Endothelial cell of umbilical vein (primary cell): ENCODE results near the gene EIF3I. TPM values are rescaled to one million over a fixed set of nuclear protein-coding genes. Genes with fewer than 3 reads are reported as not detected.

ENCODE experiments used
- BruUV-seq: library from RNA; stranded (reverse); fragments of 400-500 nt; replicated peaks from 2 replicates; lab custom pipeline; 2021; lab: Mats Ljungman, UMichigan
- CTCF ChIA-PET: fragments of 300-600, 350-600 bp; sonication (Branson Sonifier 250); formaldehyde crosslinking; loops from one replicate; lab custom pipeline; 2021; ENCODE audit warnings: antibody characterized with exemption, inconsistent platforms; lab: Charles Lee
- POLR2A ChIA-PET: fragments of 300-600, 350-600 bp; sonication (Branson Sonifier 250); formaldehyde crosslinking; loops from one replicate; lab custom pipeline; 2021; ENCODE audit warnings: antibody characterized with exemption, inconsistent platforms; lab: Charles Lee
- DNase-seq: peaks from one replicate; pipeline ENCODE4 v3.0.0-alpha.2; 2011; ENCODE audit warnings: low read depth, low spot score
- FAIRE-seq: peaks from 2 replicates; lab custom pipeline; 2011; peaks lifted over from hg19 to GRCh38; lab: Jason Lieb, UNC
- H2AFZ ChIP-seq: 2 replicates; pipeline ENCODE4 v1.6.0; 2012; ENCODE audit warnings: low read depth, low read length, control low read depth, inconsistent platforms
- H3K27ac ChIP-seq: 2 replicates; pipeline ENCODE4 v1.5.1; 2011; ENCODE audit warnings: low read depth, mild to moderate bottlenecking, control low read depth, low read length, moderate library complexity; ENCODE audit not compliant: insufficient read depth
- H3K27me3 ChIP-seq, 2 experiments: 2 replicates each; pipeline versions ENCODE4 v1.6.0 to v1.6.1; 2011; ENCODE audit warnings: low read length in 2 of 2, mixed read lengths in 1 of 2; ENCODE audit not compliant: control insufficient read depth in 2 of 2, insufficient read depth in 2 of 2
- H3K36me3 ChIP-seq, 2 experiments: 2 replicates in 1 of 2; 3 replicates in 1 of 2; pipeline ENCODE4 v1.5.1; 2011; ENCODE audit warnings: low read length in 2 of 2, mild to moderate bottlenecking in 1 of 2, moderate library complexity in 1 of 2; ENCODE audit not compliant: control insufficient read depth in 2 of 2, insufficient read depth in 2 of 2; ENCODE audit errors: extremely low read depth in 1 of 2
- H3K4me1 ChIP-seq: 3 replicates; pipeline ENCODE4 v1.5.1; 2011; ENCODE audit warnings: mild to moderate bottlenecking, low read length; ENCODE audit not compliant: control insufficient read depth, insufficient read depth; ENCODE audit errors: extremely low read depth
- H3K4me2 ChIP-seq: 2 replicates; pipeline ENCODE4 v1.6.1; 2011; ENCODE audit warnings: low read length, control low read depth, mixed read lengths; ENCODE audit not compliant: insufficient read depth
- H3K4me3 ChIP-seq, 3 experiments: fragments of 200-600 bp in 1 of 3; sonication (generic), shearing (Covaris generic) in 1 of 3; replicated peaks in 1 of 3; 2 replicates each; pipeline ENCODE4 v1.5.1; 2011 to 2016; ENCODE audit warnings: control low read depth in 3 of 3, low read length in 3 of 3, mild to moderate bottlenecking in 2 of 3, inconsistent platforms in 1 of 3, low read depth in 1 of 3, moderate library complexity in 1 of 3; ENCODE audit not compliant: insufficient read depth in 1 of 3
- H3K79me2 ChIP-seq: 2 replicates; pipeline ENCODE4 v1.6.0; 2012; ENCODE audit warnings: low read length, inconsistent platforms; ENCODE audit not compliant: control insufficient read depth, insufficient read depth
- H3K9ac ChIP-seq: replicated peaks from 2 replicates; pipeline ENCODE3; 2011; ENCODE audit warnings: low read length, control low read depth; ENCODE audit not compliant: insufficient read depth; ENCODE audit errors: extremely low read depth
- H3K9me1 ChIP-seq: replicated peaks from 3 replicates; pipeline ENCODE4 v1.6.0; 2011; ENCODE audit warnings: mild to moderate bottlenecking, low read length; ENCODE audit not compliant: control insufficient read depth, insufficient read depth; ENCODE audit errors: extremely low read depth
- H3K9me3 ChIP-seq: replicated peaks from 2 replicates; pipeline ENCODE4 v1.5.1; 2012; ENCODE audit warnings: low read length, inconsistent platforms; ENCODE audit not compliant: control insufficient read depth, insufficient read depth
- H4K20me1 ChIP-seq: replicated peaks from 2 replicates; pipeline ENCODE3; 2011; ENCODE audit warnings: mild to moderate bottlenecking, low read length; ENCODE audit not compliant: control insufficient read depth, insufficient read depth; ENCODE audit errors: extremely low read depth
- EZH2 ChIP-seq: IDR thresholded peaks from 2 replicates; pipeline ENCODE4 v1.6.1; 2012; ENCODE audit warnings: borderline replicate concordance, low read depth, mild to moderate bottlenecking, moderate library complexity, low read length, inconsistent platforms; ENCODE audit not compliant: severe bottlenecking
- FOS ChIP-seq: IDR thresholded peaks from 2 replicates; pipeline ENCODE4 v1.6.1; 2011; ENCODE audit warnings: mild to moderate bottlenecking, low read length, moderate library complexity, borderline replicate concordance; ENCODE audit not compliant: insufficient read depth
- GATA2 ChIP-seq: IDR thresholded peaks from 2 replicates; pipeline ENCODE4 v1.7.0; 2011; ENCODE audit warnings: low read depth, mild to moderate bottlenecking, moderate library complexity, mixed read lengths, low read length; ENCODE audit not compliant: insufficient read length, insufficient read depth
- JUN ChIP-seq: IDR thresholded peaks from 2 replicates; pipeline ENCODE4 v1.6.1; 2011; ENCODE audit warnings: borderline replicate concordance, low read depth; ENCODE audit not compliant: insufficient read length, insufficient read depth
- MAX ChIP-seq: IDR thresholded peaks from 2 replicates; pipeline ENCODE4 v1.6.1; 2011; ENCODE audit not compliant: insufficient read depth, insufficient read length
- MYC ChIP-seq: IDR thresholded peaks from one replicate; pipeline ENCODE4 v1.6.1; 2011; ENCODE audit warnings: mild to moderate bottlenecking, low read depth, low read length
- POLR2A ChIP-seq: IDR thresholded peaks from 2 replicates; pipeline ENCODE4 v1.6.1; 2012; ENCODE audit warnings: low read depth, mild to moderate bottlenecking, control low read depth, low read length
- POLR2AphosphoS5 ChIP-seq: IDR thresholded peaks from 2 replicates; pipeline ENCODE4 v1.6.1; 2012; ENCODE audit warnings: low read depth, mild to moderate bottlenecking, control low read depth, low read length, moderate library complexity; ENCODE audit not compliant: insufficient read depth
- dilution Hi-C: fragments of 300-500 bp; cut with MboI; formaldehyde crosslinking; loops from one replicate; pipeline ENCODE4 v1.15.0; 2019; ENCODE audit warnings: low sequenced_read_pairs; ENCODE audit not compliant: extremely low pct_ligation_motif_present
- intact Hi-C: fragments of 100-400 bp; cut with micrococcal nuclease; formaldehyde crosslinking; loops from one replicate; pipeline ENCODE4 v1.10.0; 2022
- polyA plus RNA-seq, 4 experiments: library from polyadenylated mRNA; depleted of rRNA in 3 of 4; stranded (reverse) in 3 of 4; unstranded in 1 of 4; fragments of >200 nt; gene quantifications; 2 replicates each; pipeline versions ENCODE4 v1.2.1 to v1.2.3, GENCODE V29; 2011 to 2012; ENCODE audit warnings: missing spikeins in 1 of 4
- total RNA-seq: library from RNA; stranded (reverse); gene quantifications from 2 replicates; pipeline ENCODE4 v1.2.3, GENCODE V29; 2021
- TF ChIP-seq, protein P1 (sequence below), 2 donors: IDR thresholded peaks; 1 replicate in 1 of 2; 2 replicates in 1 of 2; pipeline ENCODE4 v1.5.1; 2011; ENCODE audit warnings: low read length in 2 of 2, mild to moderate bottlenecking in 2 of 2, moderate library complexity in 2 of 2, control low read depth in 1 of 2, inconsistent platforms in 1 of 2, low read depth in 1 of 2; ENCODE audit not compliant: insufficient read depth in 1 of 2; ENCODE audit errors: extremely low read depth in 1 of 2

EIF3I gene
- total and polyA plus RNA-seq, 2 donors (not counting 3 experiments of a cell fraction or from before 2014, with no cell fraction given) = 186 to 331 TPM

GRCh38 chr1:32198237-32199042 lies 23.8 kb upstream of the EIF3I start:
- no peaks in the 10 kb centered on the region for H4K20me1 ChIP-seq
- H3K36me3 ChIP-seq = peaks cover 17 to 32% of the 10 kb centered on the region in 2 experiments
- DNase-seq (no peak), FAIRE-seq (no peak)
- peak; percentile 32 for TF ChIP-seq POLR2AphosphoS5
- TF ChIP-seq JUN = no peak
- no peak for TF ChIP-seq MYC
- no peak for TF ChIP-seq MAX
- H3K9ac ChIP-seq = no peak overlapping the region
- dilution Hi-C loops (no loop called here), intact Hi-C loops (no loop called here)
- H2AFZ ChIP-seq = no peak overlapping the region
- no peaks in the 10 kb centered on the region for H3K9me3 ChIP-seq
- H3K79me2 ChIP-seq = no peaks in the 10 kb centered on the region
- H3K4me2 ChIP-seq = no peak overlapping the region
- H3K9me1 ChIP-seq = no peaks in the 10 kb centered on the region
- H3K4me1 ChIP-seq = peaks cover 12% of the 10 kb centered on the region
- H3K27me3 ChIP-seq = no peaks in the 10 kb centered on the region
- no peak overlapping the region for H3K4me3 ChIP-seq
- H3K27ac ChIP-seq = no peak overlapping the region
- no TSS peak for BruUV-seq
- ChIA-PET POLR2A (no interaction called here), CTCF (interaction anchor here (0.9 kb wide), 1 partner anchor 9 kb away, joined by 3 read pairs; no protein-coding TSS in a partner anchor)

DNA sequence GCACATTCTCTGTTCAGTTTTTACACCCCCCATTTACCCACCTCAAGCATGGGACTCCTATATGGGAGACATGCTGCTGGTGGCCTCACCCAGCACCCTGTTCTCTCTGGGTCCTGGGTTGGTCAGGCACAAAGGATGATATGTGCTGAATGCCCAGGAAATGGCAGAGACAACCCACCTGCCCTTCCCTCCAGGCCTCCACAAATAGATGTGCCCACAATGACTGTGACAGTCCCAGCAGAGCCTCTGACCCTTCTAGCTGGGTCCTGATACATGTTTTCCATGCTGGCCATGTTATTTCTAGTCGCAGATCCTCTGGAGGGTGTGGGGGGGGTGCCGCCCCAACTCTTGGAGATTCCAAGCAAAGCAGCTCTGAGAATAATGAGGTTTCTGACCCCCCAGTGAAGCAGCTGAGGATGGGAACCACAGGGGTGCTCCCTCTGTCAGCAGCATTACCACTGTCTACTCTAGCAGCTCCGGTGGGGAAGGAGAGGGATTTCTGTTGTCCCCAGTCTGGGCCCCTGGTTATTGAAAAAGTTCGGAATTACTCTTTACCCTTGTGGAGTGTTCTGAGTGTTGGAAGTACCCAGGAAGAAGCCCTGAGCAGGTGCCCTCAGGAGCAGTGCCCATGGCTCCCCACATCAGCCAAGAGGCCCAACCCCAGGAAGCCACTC lies 23.0 kb upstream of the EIF3I start:
- no TSS peak for BruUV-seq
- TF ChIP-seq POLR2A = no peak
- no peak for TF ChIP-seq MYC
- no peak for TF ChIP-seq MAX
- TF ChIP-seq, protein P1, sequence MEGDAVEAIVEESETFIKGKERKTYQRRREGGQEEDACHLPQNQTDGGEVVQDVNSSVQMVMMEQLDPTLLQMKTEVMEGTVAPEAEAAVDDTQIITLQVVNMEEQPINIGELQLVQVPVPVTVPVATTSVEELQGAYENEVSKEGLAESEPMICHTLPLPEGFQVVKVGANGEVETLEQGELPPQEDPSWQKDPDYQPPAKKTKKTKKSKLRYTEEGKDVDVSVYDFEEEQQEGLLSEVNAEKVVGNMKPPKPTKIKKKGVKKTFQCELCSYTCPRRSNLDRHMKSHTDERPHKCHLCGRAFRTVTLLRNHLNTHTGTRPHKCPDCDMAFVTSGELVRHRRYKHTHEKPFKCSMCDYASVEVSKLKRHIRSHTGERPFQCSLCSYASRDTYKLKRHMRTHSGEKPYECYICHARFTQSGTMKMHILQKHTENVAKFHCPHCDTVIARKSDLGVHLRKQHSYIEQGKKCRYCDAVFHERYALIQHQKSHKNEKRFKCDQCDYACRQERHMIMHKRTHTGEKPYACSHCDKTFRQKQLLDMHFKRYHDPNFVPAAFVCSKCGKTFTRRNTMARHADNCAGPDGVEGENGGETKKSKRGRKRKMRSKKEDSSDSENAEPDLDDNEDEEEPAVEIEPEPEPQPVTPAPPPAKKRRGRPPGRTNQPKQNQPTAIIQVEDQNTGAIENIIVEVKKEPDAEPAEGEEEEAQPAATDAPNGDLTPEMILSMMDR (IDR thresholded peaks at IDR 0.05; ENCODE audit: extremely low read depth in 1 of 2, insufficient read depth in 1 of 2, low read depth in 1 of 2, low read length in 2 of 2) = no peak
- TF ChIP-seq FOS = no peak
- no peak for TF ChIP-seq JUN
- no peak for TF ChIP-seq POLR2AphosphoS5
- TF ChIP-seq GATA2 = no peak
- TF ChIP-seq EZH2 = no peak
- Histone ChIP-seq H3K4me3 (no peak overlapping the region), H3K9me1 (no peaks in the 10 kb centered on the region), H3K36me3 (peaks cover 13 to 27% of the 10 kb centered on the region in 2 experiments), H3K79me2 (no peaks in the 10 kb centered on the region), H3K4me2 (no peak overlapping the region), H3K27me3 (no peaks in the 10 kb centered on the region), H3K27ac (no peak overlapping the region), H4K20me1 (no peaks in the 10 kb centered on the region), H3K9me3 (no peaks in the 10 kb centered on the region), H2AFZ (no peak overlapping the region), H3K9ac (no peak overlapping the region), H3K4me1 (peaks cover 14% of the 10 kb centered on the region)
- dilution Hi-C loops (no loop called here), intact Hi-C loops (no loop called here)
- ChIA-PET CTCF (no interaction called here), POLR2A (no interaction called here)
- no peak for FAIRE-seq
- no peak for DNase-seq
